Testis (tissue), 2 donors: ENCODE measurements around the gene SPP1.

Experiments
- POLR2A ChIP-seq: fragments of 450-650 bp; IDR thresholded peaks from one replicate; pipeline ENCODE4 v1.6.1; 2017; ENCODE audit warnings: antibody characterized with exemption, mild to moderate bottlenecking, moderate library complexity
- TF ChIP-seq, protein P1 (sequence below), 3 experiments: fragments of 450-650 bp in 2 of 3; fragments of 200-600 bp in 1 of 3; sonication (generic) in 1 of 3; IDR thresholded peaks; one replicate each; pipeline ENCODE4 v1.5.1; 2016 to 2019; ENCODE audit warnings: antibody characterized with exemption in 3 of 3, mild to moderate bottlenecking in 2 of 3, moderate library complexity in 1 of 3

DNA sequence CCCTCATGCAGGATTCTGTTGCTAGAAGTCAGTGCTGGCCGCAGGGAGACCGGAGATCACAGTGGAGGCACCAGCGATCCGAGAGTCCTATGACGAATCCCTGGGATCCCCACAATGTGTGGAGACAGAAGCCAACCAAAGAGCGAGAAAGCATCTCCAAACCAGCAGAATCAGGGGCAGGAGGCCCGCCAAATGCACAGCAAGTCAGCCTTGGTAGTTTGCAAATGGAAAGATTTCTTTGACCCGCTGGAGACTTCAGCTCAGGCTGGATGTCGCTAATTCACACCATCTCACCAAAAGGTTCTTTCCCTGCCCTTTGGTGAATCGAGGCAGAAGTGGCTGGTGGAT is 31.4 kb downstream of the SPP1 start:
- TF ChIP-seq, protein P1, sequence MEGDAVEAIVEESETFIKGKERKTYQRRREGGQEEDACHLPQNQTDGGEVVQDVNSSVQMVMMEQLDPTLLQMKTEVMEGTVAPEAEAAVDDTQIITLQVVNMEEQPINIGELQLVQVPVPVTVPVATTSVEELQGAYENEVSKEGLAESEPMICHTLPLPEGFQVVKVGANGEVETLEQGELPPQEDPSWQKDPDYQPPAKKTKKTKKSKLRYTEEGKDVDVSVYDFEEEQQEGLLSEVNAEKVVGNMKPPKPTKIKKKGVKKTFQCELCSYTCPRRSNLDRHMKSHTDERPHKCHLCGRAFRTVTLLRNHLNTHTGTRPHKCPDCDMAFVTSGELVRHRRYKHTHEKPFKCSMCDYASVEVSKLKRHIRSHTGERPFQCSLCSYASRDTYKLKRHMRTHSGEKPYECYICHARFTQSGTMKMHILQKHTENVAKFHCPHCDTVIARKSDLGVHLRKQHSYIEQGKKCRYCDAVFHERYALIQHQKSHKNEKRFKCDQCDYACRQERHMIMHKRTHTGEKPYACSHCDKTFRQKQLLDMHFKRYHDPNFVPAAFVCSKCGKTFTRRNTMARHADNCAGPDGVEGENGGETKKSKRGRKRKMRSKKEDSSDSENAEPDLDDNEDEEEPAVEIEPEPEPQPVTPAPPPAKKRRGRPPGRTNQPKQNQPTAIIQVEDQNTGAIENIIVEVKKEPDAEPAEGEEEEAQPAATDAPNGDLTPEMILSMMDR (IDR thresholded peaks at IDR 0.05) = no peak
- no peak for TF ChIP-seq POLR2A
